ENCODE results near the gene NCLN.
"Not testable (repeated sequence)": the region's sequence is repeated elsewhere in the genome, so short reads cannot be mapped to it uniquely, and the experiment has no call there.

Gene NCLN

DNA sequence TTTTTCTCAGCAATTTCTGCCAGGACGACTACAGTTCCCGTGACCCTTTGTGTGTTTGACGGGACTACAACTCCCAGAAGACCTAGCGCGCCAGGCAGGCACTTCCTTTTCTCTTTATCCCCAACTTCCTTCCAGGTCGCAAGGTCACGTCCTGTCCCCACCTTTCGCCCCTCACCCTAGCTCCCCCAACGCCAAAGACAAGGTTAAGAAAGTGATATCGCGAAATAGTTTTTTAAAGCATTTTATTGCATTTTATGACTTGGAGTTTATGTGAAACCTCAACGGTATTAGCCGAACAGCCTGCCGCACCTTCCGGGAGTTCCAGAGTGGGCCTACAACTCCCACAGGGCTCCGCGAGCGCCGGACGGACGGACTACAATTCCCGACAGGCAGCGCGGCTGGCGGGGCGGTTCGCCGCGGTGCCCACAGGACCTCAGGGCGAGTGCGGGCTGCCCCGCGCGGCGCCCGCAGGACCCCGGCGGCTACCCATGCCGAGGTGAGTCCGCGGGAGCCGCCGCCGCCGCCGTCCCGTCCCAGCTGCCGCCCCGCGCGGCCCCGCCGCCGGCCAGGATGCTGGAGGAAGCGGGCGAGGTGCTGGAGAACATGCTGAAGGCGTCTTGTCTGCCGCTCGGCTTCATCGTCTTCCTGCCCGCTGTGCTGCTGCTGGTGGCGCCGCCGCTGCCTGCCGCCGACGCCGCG, at the start of gene NCLN:
Gene NCLN (plus strand): TSS at position 470 of the 699 bp plus-strand sequence. CDS start 101 bp downstream, at position 571.
- DNase-seq = peak; percentile 91

DNA sequence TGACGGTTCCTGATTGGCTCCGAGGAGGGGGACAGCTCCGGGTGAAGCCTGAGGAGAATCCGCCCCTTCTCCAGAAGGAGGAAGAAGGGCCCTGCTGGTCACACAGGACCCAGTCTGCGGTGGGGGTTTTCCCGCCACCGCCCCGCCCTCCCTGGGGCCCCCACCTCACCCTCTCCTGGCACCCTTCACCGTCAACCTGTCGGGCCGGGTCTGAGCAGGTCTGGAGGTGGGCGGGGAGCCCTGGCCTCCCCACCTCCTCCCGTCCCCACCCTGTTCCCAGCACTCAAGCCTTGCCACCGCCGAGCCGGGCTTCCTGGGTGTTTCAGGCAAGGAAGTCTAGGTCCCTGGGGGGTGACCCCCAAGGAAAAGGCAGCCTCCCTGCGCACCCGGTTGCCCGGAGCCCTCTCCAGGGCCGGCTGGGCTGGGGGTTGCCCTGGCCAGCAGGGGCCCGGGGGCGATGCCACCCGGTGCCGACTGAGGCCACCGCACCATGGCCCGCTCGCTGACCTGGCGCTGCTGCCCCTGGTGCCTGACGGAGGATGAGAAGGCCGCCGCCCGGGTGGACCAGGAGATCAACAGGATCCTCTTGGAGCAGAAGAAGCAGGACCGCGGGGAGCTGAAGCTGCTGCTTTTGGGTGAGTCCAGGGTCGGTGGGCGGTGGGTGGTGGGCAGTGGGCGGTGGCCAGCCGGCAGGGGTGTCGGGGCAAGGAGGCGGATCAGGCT, 49.6 kb upstream of the NCLN start, which contains the start of gene GNA15:
Gene GNA15 (plus strand): TSS at position 73 of the 723 bp plus-strand sequence. CDS start 418 bp downstream, at position 491.
- no peak for DNase-seq

GRCh38 chr19:3136684-3137055, 49.1 kb upstream of the NCLN start:
- DNase-seq = no peak

GRCh38 chr19:3137119-3137518, 48.6 kb upstream of the NCLN start:
- DNase-seq = no peak

DNA sequence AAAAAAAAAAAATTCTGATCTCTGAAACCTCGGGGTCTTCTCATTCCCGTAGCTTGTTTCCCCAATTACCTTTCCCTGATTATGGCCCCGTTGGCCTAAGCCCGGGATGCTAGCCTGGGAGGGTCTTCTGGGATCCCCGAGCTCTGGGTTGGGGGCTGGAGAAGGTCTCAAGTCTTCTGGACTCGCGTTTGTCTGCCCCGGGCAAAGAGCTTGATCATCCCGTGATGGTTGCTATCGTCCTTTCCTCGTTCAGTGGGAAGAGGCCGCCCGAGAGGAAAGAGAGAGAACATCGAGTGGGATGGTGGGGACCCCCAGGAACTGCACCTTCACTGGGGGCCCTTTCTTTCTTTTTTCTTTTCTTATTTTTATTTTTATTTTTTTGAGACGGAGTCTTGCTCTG, 47.5 kb upstream of the NCLN start:
- no peak for DNase-seq

DNA sequence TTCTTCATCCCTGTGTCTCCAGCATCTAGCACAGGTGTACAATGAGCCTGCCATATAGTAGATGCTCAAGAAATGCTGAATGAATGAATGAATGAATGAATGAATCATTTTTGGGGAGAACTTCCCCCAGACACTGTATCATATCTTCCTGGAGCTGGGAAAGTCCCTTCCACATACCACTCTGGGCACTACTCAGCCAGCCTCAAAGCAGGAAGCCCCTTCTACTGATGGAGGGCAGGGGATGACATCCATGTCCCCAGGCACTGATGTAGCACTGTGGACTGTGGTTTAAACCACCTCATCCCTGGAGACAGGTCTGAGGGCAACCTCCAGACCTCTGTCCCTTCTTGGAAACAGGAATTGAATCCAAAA, 45.1 kb upstream of the NCLN start:
- no peak for DNase-seq

DNA sequence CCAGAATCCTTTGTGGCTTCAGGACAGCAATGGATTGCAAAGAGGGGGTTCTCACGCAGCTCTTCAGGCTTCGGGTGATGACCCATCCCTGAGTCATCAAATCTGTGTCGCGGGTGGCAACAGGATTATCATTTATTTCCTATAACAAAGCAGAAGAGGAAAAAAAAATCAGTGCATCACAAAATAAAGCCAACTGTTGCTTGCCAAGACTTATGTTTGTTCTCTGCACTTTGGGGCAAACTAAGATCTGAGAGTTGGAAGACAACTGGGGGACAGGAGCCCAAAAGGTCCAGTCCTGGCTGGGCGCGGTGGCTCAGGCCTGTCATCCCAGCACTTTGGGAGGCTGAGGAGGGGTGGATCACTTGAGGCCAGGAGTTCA, 43.4 kb upstream of the NCLN start:
- no peak for DNase-seq

GRCh38 chr19:3142781-3143337, 42.9 kb upstream of the NCLN start:
- DNase-seq = no peak

GRCh38 chr19:3145909-3146676, 39.6 kb upstream of the NCLN start:
- DNase-seq = no peak

DNA sequence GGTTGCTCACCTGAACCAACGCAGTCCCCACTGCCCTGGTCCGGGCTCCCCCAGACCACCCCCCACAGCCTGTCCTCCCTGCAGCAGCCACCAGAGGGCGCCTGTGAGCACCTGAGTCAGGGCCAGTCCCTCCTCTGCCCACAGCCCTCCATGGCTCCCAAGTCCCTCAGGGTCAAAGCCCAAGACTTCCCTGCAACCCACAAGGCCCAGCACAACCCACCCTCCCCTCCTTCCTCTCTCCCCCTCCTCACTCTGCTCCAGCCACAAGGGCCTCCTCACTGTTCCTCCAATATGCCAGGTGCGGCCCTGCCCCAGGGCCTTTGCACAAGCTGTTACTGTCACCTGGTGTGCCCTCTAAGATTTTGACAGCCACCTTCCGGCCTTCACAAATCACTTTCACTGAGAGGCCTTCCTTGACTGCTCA, 39.0 kb upstream of the NCLN start:
- DNase-seq = no peak

GRCh38 chr19:3148503-3148902, 37.2 kb upstream of the NCLN start:
- no peak for DNase-seq

- no peak for DNase-seq
These were observed 36.6 kb upstream of the NCLN start for GRCh38 chr19:3149089-3149488.

GRCh38 chr19:3149526-3150505, 35.9 kb upstream of the NCLN start:
- no peak for DNase-seq

GRCh38 chr19:3150739-3151329, 34.9 kb upstream of the NCLN start:
- no peak for DNase-seq

DNA sequence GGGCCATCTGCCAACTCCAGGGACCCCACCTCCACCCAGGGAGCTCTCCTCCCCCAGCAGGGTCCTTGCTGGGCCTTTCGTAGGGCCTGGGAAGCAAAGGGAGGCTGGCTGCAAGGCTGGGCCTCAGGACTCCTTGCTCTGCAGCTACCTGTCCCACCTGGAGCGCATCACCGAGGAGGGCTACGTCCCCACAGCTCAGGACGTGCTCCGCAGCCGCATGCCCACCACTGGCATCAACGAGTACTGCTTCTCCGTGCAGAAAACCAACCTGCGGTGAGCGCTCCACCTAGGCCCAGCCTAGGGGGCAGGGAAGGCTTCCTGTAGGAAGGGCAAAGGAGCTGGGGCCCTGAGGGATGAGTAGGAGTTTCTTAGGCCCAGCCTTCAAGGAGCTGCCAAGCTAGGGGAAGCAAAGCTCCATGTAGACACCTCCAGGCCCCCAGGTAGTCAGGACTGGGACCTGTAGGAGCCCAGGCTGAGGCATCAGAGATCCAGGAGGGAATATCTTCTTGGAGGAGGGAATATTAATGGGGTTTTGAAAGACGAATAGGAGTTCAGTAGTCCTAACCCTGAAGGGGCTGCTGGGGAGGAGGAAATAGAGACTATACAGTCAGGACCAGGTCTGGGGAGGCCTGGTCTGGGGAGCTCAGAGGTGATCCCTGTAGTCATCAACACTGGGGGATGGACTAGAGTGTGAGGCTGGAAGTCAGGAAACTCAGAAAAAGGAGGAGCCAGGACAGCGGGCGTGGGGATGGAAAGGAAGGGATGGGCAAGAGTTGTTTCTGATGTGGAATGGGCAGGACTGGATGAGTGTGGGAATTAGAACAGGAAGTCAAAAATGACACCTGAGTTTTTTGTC, 33.9 kb upstream of the NCLN start:
- no peak for DNase-seq

GRCh38 chr19:3152419-3152780, 33.3 kb upstream of the NCLN start:
- DNase-seq = no peak

DNA sequence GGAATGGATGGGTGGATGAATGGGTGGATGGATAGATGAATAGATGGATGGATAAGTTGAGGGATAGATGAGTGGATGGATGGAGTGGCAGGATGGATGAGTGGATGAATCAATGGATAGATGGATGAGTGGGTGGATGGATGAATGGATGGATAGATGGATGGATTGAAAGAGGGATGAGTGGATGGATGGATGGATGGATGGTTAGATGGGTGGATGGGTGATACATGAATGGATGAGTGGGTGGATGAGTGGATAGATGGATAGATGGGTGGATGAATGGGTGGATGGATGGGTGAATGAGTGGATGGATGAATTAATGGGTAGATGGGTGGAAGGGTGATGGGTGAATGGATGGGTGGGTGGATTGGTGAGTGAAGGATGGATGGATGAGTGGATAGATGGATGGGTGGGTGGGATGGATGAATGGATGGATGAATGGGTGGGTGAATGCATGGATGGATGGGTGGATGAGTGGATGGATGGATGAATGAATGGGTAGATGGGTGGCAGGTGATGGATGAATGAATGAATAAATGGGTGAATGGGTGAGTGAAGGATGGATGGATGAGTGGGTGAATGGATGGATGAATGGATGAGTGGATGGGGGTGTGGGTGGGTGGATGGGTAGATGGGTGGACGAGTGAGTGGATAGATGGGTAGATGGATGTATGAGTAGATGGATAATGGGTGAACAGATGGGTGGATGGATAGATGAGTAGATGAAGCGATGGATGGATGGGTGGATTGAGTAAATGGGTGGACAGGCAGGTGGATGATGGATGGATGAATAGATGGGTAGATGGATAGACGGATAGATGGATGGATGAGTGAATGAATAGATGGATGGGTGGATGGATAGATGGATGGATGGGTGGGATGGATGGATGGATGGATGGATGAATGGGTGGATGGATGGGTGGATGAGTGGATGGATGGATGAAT, 32.2 kb upstream of the NCLN start:
- DNase-seq = no peak

DNA sequence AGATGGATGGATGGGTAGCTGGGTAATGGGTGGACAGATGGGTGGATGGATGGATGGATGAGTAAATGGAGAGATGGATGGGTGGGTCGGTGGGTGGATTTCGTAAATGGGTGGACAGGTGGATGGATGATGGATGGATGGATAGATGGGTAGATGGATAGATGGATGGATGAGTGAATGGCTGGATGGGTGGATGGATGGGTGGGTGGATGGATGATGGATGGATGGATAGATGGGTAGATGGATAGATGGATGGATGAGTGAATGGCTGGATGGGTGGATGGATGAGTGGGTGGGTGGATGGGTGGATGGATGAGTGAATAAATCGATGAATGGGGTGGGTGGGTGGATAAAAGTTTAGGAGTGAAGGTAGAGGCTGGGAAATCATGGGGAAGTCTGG, 31.3 kb upstream of the NCLN start:
- not testable (repeated sequence) for DNase-seq

GRCh38 chr19:3154957-3155736, 30.6 kb upstream of the NCLN start:
- no peak for DNase-seq

Measured in NCI-H2029 (cell line).